GM18873 (cell line): ENCODE measurements around the gene CROCC2.

Experiments used
- ATAC-seq: cut with Tn5 transposase; IDR thresholded peaks from one replicate; pipeline ENCODE4 v1.9.1; 2021; ENCODE audit warnings: mild to moderate bottlenecking, moderate library complexity, moderate number of reproducible peaks; ENCODE audit not compliant: unreplicated experiment, low FRiP score

The CROCC2 gene

DNA sequence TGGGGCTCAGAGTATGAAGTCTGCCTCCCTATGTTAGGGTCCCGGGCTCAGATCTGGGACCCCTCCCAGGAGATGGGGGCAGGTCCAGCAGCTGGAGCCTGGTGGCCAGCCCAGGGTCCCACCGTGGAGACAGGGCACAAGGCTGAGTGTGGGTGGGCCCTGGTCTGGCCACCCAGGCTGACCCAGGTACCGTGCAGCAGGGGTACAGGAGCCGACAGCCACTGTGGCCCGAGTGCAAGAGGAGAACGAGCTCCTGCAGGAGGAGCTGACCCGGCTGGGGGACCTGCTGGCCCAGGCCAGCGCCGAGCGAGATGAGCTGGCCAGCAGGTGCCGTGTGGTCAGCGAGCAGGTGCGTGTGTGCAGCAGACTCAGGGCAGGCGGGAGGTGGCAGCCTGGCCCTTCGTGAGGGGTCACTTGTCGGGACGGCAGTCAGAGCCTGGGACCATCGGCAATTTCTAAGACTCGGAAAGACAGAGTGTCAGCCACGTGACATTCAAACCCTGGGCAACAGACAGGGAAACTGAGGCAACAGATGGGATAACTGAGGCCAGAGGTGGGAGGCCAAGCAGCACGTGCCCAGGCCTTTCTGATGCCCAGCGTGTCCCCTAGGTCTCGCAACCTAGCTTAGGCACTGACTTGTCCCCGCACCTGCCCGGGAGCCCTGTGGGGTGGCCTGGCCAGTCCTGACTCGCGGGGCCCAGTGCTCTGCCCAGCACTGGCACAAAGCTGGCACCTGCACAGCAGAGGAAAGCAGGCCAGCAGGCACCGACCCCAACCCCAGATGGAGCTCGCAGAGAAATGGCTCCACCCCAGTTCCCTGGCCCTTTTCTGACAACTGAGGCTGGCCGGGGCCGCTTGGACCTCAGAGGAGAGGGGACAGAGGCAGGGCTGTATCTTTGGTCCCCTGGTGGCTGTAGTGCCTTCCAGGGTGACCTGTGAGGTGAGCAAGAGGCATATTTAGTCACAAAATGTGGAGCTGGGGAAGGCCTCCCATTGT is 13.9 kb downstream of the CROCC2 start:
- no peak for ATAC-seq

DNA sequence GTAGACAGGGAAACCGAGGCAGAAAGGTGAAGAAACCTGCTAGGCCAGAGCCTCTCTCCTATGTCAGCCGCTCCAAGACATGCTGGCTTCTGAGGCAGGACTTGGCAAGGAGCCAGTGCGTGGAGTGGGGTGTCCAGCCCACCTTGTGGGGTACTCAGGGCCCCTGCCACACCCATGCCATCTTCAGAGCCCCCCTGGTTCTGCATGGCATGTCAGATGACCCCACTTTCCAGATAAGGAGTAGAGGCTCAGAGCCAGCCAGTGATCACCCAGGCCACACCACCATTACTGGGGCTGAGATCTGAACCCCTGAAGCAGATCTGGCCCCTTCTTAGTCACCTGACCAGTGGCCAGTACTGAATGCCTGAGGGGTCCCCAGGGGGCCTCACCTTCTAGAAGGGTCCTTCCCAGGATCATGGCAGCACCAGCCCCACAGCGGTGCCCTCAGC is 14.7 kb downstream of the CROCC2 start:
- ATAC-seq, result no peak

DNA sequence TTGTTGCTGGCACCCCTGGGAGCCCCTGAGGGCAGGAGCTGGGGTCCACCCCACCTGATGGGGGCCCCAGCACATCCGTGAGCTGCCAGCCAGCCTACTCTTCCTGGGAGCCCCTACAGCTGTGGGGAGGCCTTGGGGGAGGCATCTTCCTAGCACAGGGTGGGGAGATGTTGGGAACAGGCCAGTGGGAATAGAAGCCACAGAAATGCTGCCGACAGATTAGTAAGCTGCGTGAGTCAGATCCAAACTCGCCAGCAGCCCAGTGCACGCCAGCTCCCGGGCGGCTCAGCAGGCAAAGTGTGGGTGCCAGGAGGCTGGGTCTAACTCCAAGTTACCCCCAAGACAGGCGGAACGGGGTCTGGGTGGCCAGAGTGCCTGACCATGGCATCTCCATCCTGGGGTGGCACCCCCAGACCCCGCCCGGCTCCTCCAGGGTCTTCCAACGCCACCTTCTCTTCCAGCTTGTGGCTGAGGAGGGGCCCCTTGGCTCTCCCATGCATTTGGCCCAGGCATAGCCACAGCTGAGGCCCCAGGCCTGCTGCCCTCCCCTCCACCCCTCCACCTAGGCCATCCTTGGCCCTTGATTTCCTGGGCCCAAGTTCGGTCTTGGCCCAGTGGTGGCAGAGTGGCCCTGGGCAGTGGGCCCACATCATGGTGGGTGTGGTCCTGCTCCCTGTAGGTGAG is 15.3 kb downstream of the CROCC2 start:
- ATAC-seq, result no peak

DNA sequence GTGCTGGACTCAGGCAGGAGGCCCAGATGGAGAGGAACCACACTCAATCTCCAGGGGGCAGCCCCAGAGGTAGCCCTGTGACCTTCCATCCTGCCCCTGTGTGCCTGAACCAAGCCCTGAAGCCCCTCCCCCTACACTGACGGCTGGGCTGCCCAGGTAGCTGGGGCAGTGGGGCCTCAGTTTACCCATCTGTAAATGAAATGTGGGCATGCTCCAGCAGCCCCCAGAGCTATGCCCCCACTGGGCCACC is 15.8 kb downstream of the CROCC2 start:
- no peak for ATAC-seq

DNA sequence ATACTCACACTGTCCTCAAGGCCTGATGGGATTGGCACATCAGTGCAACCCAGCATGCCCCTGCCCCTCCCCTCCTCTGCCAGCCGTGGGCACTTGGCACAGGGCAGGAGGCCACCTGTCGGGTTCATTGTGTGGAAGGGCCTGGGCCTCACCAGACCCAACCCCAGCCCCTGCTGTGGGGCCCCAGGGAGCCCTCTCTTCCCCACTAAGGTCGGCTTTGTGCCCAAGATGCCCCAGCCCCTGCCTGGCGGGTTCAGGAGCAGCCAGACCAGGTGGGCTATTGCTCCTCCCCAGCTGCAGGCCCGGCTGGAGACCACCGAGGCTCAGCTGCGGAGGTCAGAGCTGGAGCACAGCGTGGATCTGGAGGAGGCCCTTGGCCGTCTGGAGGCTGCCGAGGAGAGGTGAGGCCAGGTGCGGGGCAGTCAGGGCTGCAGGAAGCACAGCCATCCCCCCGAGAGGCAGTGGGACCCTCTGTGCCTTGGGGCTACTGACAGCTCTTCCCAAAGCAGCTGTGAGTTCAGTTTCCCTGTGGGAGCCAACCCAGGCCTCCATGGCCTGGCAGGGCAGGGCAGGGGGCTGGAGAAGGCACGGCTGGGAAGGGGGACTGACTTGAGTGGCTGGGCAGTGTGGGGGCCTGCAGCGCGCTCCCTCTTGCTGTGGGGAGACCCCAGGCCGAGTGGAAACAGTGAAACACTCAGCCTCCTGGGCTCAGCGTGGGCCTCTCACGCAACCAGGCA is 16.3 kb downstream of the CROCC2 start:
- ATAC-seq, result no peak

DNA sequence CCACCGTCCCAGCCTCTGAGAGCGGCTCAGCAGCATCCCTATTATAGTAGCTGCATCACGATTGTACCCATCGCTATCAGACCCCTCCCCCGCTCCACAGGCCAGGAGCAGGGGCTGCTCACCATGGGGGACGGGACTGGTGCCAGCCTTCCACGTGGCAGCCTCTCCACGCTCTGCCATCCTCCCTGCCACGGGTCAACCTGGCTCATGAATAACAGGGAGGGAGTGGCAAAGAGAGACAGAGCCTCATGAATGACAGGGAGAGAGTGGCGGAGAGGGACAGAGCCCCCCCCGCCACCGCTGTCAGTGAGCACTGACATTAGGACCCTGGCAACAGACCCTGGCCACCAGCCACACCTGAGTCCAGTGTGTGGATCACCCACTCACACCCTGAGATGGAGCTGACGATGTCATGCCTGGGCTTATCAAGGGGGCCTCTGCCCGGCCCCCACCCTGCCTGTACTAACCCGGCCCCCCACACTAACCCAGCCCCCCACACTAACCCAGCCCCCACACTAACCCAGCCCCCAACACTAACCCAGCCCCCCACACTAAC is 16.9 kb downstream of the CROCC2 start:
- no peak for ATAC-seq

DNA sequence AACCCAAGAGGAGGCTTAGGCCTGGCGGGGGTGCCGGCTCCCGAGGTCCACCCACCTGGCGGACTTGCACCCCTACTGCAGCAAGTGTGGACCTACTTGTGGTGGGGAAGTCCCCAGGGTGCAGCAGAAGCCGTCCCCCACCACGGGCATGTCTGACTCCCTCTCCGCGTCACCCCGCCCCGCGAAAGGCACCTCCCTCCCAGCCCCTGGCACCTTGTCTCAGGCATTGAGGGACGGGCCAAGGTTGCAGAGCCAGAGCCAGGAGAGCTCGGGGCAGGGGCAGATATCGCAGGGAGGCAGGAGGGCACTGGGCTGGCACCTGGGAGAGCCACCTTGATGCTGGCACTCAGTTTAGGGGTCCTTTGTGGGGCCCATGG is 19.0 kb downstream of the CROCC2 start:
- no peak for ATAC-seq

DNA sequence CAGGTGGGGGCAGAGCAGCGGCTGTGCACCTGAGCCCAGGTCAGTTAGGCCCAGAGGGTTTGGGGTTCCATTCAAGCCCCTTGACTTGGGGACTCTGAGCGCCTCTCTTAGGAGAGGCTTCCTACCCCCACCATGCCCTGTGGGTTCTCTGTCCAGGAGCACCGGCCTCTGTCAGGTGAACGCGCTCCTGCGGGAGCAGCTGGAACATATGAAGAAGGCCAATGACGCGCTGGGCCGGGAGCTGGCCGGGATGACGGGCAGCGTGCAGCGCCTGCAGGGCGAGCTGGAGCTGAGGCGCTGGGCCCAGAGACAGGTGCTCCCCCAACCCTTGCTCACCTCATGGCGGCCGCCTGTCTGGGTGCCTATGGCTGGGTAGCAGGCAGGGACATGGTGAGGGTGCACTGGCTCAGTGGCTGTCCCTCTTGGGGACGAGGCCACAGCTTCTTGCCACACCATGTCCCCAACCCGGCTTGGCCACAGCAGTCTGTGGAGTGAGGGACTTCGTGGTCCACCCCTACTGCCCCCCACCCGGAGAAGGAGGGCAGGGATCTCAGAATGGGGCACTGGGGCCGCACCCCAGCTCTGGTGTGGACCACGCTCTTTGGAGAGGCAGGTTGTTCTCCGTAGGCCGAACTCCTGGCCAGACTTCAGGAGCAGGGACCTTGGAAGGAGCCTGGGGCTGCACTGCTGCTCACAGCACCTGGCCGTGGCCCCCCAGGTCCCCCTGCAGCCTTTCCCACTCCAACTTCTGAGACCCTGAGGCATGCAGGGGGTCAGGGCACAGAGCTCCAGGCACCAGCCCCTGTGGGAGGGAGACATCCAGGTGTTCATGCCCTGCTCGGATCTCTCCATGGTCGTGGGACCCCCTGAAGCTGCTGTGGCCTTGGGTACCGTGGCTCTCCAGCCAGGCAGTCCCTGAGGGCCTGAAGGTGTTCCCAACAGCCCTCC is 19.7 kb downstream of the CROCC2 start:
- no peak for ATAC-seq

DNA sequence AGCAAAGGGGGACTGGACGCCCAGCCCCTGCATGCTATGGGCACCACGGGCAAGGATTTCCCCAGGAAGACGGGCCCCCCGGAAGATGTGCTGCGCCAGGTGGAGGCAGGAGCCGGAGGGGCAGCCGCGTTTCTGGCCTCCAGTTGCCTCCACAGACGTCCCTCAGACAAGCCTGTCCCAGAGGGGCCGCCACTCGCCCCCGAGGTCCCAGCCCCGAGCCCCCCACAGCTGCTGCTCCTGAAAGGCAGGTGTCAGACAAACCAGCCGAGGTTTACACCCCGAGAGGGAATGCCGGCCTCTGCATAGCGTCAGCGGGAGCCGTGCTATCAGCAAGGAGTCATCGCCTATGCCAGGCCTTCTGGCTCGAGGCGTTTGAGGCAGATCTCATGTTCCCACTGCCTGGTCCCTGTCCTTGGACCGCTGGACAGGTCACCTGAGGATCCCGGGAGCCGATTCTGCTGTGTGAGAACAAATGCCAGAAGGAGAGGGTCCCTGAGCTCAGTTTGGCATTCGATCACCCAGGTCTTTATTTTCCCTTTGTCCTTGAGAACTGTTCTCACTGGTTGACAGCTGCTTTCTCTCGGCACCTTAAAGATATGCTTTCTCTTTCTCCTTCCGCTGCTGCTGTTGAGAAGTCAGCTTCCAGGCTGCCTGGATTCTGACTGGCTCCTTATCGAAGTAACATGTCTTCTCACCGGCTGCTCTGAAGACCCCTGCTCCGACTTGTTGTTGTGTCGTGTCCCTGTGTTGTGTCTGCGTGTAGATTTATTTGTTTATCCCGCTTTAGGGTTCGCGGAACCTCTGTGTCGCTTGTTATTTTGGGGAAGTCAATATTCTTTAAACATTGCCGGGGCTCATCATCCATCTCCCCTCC is 20.6 kb downstream of the CROCC2 start:
- ATAC-seq, result no peak

DNA sequence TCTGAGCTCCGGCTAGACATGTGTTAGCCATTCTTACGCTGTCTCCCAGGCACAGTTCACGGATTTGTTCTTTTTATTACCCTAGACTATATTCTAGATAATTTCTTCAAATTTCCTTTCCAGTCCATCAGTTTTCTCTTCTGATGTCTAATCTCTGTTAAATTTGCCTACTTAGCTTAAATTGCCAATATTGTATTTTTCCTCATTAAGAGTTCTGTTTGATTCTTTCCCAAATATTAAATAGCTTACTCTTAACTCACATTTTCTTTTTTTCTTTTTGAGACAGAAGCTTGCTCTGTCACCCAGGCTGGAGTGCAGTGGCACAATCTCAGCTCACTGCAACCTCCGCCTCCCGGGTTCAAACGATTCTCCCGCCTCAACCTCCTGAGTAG is 21.2 kb downstream of the CROCC2 start:
- no peak for ATAC-seq

DNA sequence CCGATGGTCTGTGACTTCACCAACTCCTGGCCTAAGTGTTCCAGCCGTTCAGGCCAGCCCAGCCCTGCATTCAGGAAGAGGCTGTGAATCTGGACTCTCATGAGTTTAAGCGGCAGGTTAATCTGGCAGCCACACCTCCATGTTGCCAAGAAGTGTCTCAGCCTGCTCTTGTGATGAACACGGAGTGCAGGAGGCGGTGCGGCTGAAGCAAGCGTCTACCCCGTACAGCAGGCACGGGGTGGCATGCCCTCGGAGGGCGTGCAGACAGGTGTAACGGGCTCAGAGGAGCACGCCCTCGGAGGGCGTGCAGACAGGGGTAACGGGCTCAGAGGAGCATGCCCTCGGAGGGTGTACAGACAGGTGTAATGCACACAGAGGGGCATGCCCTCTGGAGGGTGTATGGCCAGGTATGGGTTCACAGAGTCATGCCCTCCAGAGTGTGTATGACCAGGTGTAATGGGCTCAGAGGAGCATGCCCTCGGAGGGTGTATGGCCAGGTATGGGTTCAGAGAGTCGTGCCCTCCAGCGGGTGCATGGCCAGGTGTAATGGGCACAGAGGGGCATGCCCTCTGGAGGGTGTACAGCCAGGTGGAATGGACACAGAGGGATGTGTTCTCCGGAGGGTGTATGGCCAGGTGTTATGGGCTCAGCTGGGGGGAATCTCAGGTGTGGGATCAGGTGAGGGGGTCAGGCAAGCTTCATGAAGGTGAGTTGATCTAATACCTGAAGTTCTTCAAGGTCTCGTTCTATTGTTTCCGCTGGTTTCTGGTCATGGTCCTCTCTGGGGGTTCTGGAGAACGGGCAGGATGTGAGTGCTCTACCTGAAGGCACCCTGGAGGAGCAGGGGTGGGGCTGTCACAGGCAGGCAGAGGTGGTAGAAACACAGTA is 22.6 kb downstream of the CROCC2 start:
- no peak for ATAC-seq

DNA sequence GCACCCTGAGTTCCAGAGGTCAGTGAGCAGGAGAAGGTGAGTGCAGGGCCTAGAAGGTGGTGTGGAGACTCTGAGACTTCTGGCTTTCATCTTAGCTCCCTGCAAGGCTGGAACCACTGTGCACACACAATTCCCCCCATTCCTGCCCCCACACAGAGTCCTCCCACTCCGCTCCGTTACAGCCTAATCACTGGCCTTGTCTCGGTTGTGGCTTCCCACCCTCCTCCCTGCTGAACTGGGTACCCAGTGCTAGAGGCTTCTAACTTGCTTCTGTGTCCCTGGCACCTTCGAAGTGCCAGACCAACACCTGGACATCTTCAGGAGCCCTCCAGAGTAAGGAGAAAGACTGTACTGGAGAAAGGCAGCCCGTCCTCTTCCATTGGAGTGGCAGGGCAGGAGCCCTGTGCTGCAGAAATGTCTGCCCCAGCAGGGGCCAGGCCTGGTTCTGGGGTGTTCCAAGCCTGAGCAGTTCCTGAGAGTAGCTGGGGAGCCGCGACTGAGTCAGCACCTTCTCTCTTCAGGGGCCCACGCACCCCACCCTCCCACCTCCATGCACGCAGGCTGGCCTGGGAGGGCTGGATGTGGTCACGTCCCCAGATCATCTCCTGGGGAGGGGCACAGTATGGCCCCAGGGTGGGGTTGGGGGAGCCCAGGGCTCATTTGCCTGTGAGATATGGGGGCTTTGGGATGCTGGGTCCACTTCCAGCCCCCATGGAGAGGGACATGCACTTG is 23.4 kb downstream of the CROCC2 start:
- ATAC-seq, result no peak

DNA sequence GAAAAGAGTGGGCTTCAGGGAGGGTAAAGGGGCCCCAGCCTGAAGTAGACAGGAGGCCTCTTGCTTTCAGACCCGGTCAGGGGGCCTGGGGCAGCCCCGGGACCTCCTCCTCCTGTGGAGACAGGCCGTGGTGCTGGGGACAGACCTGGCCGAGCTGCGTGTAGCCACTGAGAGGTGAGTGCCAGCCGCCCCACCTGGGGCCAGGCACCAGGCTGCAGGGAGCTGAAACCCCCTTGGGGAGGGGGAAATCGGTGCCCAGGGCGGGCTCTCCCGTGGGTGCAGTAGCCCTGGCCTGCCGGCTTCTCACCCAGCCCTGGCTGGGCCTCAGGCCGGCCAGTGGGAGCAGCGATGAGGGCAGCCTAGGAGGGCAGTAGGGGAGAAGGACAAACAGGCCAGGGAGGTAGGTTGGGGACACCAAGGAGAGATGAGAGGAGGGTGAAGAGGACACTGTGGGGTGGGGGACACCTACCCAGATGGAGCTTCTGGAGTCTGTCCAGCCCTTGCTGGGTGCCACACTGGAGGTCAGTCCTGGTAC is 24.0 kb downstream of the CROCC2 start:
- no peak for ATAC-seq

DNA sequence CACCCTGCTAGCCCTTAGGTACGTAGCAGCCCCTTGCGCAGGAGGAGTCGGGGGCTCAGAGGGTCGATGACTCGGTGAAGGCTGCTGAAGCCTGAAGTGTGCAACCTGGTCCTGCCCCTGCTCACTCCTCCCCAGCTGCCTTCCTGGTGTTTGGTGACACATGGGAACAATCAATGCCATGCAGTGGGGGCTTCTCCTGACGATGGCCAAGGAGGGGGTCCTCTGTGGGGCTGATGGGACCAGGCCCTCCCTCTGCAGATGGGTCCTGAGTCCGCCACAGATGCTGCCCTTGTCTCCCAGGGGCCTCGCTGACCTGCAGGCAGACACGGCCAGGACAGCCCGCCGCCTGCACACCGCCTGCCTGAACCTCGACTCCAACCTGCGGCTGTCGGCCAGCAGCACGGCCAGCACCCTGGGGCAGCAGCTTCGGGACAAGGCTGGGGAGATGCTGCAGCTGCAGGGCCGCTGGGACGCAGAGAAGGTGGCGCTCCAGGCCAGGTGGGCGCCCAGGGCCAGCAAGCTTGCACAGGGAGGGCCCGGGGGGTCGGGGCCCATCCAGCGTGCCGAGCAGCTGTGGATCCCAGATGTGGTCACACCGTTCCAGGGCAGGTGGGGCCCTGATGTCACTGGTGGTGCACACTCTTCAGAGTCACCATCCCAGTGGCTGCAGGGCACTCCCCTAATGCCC is 24.6 kb downstream of the CROCC2 start:
- no peak for ATAC-seq

DNA sequence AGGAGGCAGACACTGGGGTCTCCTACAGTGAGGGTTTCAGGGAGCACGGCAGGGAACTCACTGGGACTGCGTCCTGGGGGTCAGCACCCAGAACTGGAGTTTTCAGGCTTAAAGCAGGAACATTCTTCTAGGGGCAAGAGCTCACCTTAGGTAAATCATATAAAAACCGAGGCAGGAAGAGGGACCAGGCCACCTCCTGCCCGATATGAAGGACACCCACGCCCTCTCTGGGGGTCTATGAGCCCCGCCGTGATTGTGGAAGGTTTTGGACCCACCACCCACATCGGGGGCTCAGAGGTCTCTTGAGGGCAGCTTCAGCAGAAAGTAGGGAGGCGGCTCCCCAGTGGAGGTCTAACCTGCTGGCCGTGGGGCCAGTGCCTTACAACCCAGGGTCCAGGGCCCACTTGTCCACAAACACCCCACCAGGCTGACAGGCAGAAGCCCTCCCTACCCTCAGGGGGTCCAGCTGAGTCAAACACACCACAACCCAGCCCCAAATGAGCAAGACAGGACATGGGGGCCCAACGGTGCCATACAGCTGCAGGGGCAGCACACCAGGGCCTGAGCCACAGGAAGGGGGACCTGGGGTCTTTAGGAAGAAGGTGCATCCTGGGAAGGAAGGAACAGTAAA is 25.3 kb downstream of the CROCC2 start:
- no peak for ATAC-seq
